ENCODE data around the gene LRP1. TPM values are rescaled to one million over a fixed set of nuclear protein-coding genes. Genes with fewer than 3 reads are reported as not detected.

LRP1 gene
- total RNA-seq, 1 experiment from 2014 or later, result 0.56 TPM

- H4K20me1 ChIP-seq (ENCODE audit: insufficient read depth, low read depth, low read length), result no peaks in the 10 kb centered on the region
- no peak overlapping the region for H3K9ac ChIP-seq (ENCODE audit: low read length)
- H3K27me3 ChIP-seq (ENCODE audit: low read length), result no peaks in the 10 kb centered on the region
- no peak overlapping the region for H3K4me2 ChIP-seq (ENCODE audit: low read depth, low read length, poor library complexity, severe bottlenecking)
- no peak overlapping the region for H2AFZ ChIP-seq (ENCODE audit: low read length)
- H3K79me2 ChIP-seq (ENCODE audit: low read length), result no peaks in the 10 kb centered on the region
- no peaks in the 10 kb centered on the region for H3K36me3 ChIP-seq (ENCODE audit: insufficient read depth, low read length)
- H3K9me3 ChIP-seq (ENCODE audit: low read length), result no peaks in the 10 kb centered on the region
- H3K4me1 ChIP-seq (ENCODE audit: low read length), result no peaks in the 10 kb centered on the region; the same call in 1 of the 2 replicates
- no peak overlapping the region for H3K27ac ChIP-seq (ENCODE audit: low read length)
- H3K4me3 ChIP-seq (ENCODE audit: low read length), result no peak overlapping the region
- no peak for DNase-seq
- no peaks in the 10 kb centered on the region for H3K9me2 ChIP-seq (replicated peaks; ENCODE audit: insufficient read depth, low read length)
Measured at GRCh38 chr12:57157588-57158173, 29.4 kb downstream of the LRP1 start.

- H3K4me1 ChIP-seq (ENCODE audit: low read length), result no peaks in the 10 kb centered on the region; the same call in 1 of the 2 replicates
- H3K9ac ChIP-seq (ENCODE audit: low read length), result no peak overlapping the region
- no peaks in the 10 kb centered on the region for H3K9me2 ChIP-seq (replicated peaks; ENCODE audit: insufficient read depth, low read length)
- H3K27ac ChIP-seq (ENCODE audit: low read length), result no peak overlapping the region
- no peak for DNase-seq
- H3K4me3 ChIP-seq (ENCODE audit: low read length), result no peak overlapping the region
- no peak overlapping the region for H2AFZ ChIP-seq (ENCODE audit: low read length)
- no peaks in the 10 kb centered on the region for H3K9me3 ChIP-seq (ENCODE audit: low read length)
- no peaks in the 10 kb centered on the region for H4K20me1 ChIP-seq (ENCODE audit: insufficient read depth, low read depth, low read length)
- H3K4me2 ChIP-seq (ENCODE audit: low read depth, low read length, poor library complexity, severe bottlenecking), result no peak overlapping the region
- H3K79me2 ChIP-seq (ENCODE audit: low read length), result no peaks in the 10 kb centered on the region
- H3K36me3 ChIP-seq (ENCODE audit: insufficient read depth, low read length), result no peaks in the 10 kb centered on the region
- H3K27me3 ChIP-seq (ENCODE audit: low read length), result no peaks in the 10 kb centered on the region
Measured at GRCh38 chr12:57158186-57158585, 29.9 kb downstream of the LRP1 start.

DNA sequence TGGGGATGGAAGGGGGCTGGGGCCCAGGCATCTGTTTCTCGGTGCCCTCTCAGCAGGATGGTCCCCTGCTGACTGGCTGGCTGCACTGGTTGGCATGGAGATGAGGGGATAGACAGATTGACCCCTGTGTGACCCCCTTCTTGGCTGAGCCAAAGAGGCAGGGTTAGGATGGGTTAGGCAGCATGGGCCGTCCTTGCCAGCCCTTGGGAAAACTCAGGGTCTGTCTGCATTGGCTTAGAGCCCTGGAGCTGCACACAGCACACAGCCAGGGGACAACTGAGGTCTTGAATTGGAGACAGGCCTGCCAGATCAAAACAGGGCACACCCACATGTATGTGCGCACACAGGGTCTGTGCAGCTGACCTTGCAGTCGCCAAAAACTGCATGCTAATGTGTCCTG lies 30.4 kb downstream of the LRP1 start:
- no peak overlapping the region for H3K27ac ChIP-seq (ENCODE audit: low read length)
- H4K20me1 ChIP-seq (ENCODE audit: insufficient read depth, low read depth, low read length), result no peaks in the 10 kb centered on the region
- no peak overlapping the region for H3K4me3 ChIP-seq (ENCODE audit: low read length)
- H3K79me2 ChIP-seq (ENCODE audit: low read length), result no peaks in the 10 kb centered on the region
- H3K9me2 ChIP-seq (replicated peaks; ENCODE audit: insufficient read depth, low read length), result no peaks in the 10 kb centered on the region
- no peaks in the 10 kb centered on the region for H3K36me3 ChIP-seq (ENCODE audit: insufficient read depth, low read length)
- H3K9me3 ChIP-seq (ENCODE audit: low read length), result no peaks in the 10 kb centered on the region
- DNase-seq, result no peak
- no peak overlapping the region for H3K4me2 ChIP-seq (ENCODE audit: low read depth, low read length, poor library complexity, severe bottlenecking)
- no peak overlapping the region for H2AFZ ChIP-seq (ENCODE audit: low read length)
- H3K4me1 ChIP-seq (ENCODE audit: low read length), result no peaks in the 10 kb centered on the region; the same call in 1 of the 2 replicates
- H3K27me3 ChIP-seq (ENCODE audit: low read length), result no peaks in the 10 kb centered on the region
- no peak overlapping the region for H3K9ac ChIP-seq (ENCODE audit: low read length)

- no peaks in the 10 kb centered on the region for H3K36me3 ChIP-seq (ENCODE audit: insufficient read depth, low read length)
- H3K9me3 ChIP-seq (ENCODE audit: low read length), result no peaks in the 10 kb centered on the region
- no peaks in the 10 kb centered on the region for H4K20me1 ChIP-seq (ENCODE audit: insufficient read depth, low read depth, low read length)
- no peak for DNase-seq
- no peaks in the 10 kb centered on the region for H3K79me2 ChIP-seq (ENCODE audit: low read length)
- no peak overlapping the region for H3K9ac ChIP-seq (ENCODE audit: low read length)
- no peaks in the 10 kb centered on the region for H3K9me2 ChIP-seq (replicated peaks; ENCODE audit: insufficient read depth, low read length)
- no peaks in the 10 kb centered on the region for H3K27me3 ChIP-seq (ENCODE audit: low read length)
- no peak overlapping the region for H3K4me2 ChIP-seq (ENCODE audit: low read depth, low read length, poor library complexity, severe bottlenecking)
- no peak overlapping the region for H3K27ac ChIP-seq (ENCODE audit: low read length)
- H3K4me3 ChIP-seq (ENCODE audit: low read length), result no peak overlapping the region
- no peaks in the 10 kb centered on the region; the same call in 1 of the 2 replicates for H3K4me1 ChIP-seq (ENCODE audit: low read length)
- no peak overlapping the region for H2AFZ ChIP-seq (ENCODE audit: low read length)
Measured at GRCh38 chr12:57159311-57159710, 31.0 kb downstream of the LRP1 start.

DNA sequence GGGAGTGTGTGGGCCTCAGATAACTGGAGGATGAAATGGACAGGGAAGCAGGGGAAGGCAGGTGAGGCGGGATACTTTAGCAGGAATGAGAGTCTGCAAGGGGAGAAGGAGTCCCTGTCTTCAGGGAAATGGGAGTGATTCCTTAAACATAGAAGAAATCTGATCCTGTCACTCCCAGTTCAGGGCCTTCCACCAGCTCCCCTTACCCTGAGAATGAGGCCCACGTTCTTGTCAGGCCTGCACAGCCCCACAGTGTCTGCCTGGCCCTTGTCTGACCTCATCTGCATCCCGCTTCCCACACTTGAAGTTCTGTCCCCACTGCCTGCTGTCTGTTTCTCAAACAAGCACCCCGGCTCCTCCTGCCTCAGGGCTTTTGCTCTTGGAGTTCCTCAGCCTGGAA lies 31.8 kb downstream of the LRP1 start:
- no peaks in the 10 kb centered on the region for H3K4me1 ChIP-seq (ENCODE audit: low read length)
- no peak overlapping the region for H2AFZ ChIP-seq (ENCODE audit: low read length)
- no peak overlapping the region for H3K4me2 ChIP-seq (ENCODE audit: low read depth, low read length, poor library complexity, severe bottlenecking)
- no peak overlapping the region for H3K27ac ChIP-seq (ENCODE audit: low read length)
- no peaks in the 10 kb centered on the region for H3K9me2 ChIP-seq (replicated peaks; ENCODE audit: insufficient read depth, low read length)
- H3K9ac ChIP-seq (ENCODE audit: low read length), result no peak overlapping the region
- H3K36me3 ChIP-seq (ENCODE audit: insufficient read depth, low read length), result no peaks in the 10 kb centered on the region
- no peaks in the 10 kb centered on the region for H3K79me2 ChIP-seq (ENCODE audit: low read length)
- DNase-seq, result no peak
- H3K9me3 ChIP-seq (ENCODE audit: low read length), result no peaks in the 10 kb centered on the region
- H3K27me3 ChIP-seq (ENCODE audit: low read length), result no peaks in the 10 kb centered on the region
- H4K20me1 ChIP-seq (ENCODE audit: insufficient read depth, low read depth, low read length), result no peaks in the 10 kb centered on the region
- H3K4me3 ChIP-seq (ENCODE audit: low read length), result no peak overlapping the region

DNA sequence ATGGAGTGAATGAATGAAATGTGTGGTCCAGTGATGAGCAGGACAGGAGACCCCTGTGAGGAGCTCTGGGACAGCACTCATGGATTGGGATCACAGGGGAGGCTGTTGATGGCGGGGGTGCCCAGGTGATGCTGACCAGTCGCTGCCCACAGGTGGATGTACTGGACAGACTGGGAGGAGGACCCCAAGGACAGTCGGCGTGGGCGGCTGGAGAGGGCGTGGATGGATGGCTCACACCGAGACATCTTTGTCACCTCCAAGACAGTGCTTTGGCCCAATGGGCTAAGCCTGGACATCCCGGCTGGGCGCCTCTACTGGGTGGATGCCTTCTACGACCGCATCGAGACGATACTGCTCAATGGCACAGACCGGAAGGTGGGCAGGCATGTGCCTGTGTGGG lies 32.5 kb downstream of the LRP1 start:
- no peaks in the 10 kb centered on the region for H3K4me1 ChIP-seq (ENCODE audit: low read length)
- no peaks in the 10 kb centered on the region for H3K79me2 ChIP-seq (ENCODE audit: low read length)
- H3K36me3 ChIP-seq (ENCODE audit: insufficient read depth, low read length), result no peaks in the 10 kb centered on the region
- no peak overlapping the region for H3K4me3 ChIP-seq (ENCODE audit: low read length)
- no peak overlapping the region for H3K9ac ChIP-seq (ENCODE audit: low read length)
- H3K9me2 ChIP-seq (replicated peaks; ENCODE audit: insufficient read depth, low read length), result no peaks in the 10 kb centered on the region
- no peak for DNase-seq
- H2AFZ ChIP-seq (ENCODE audit: low read length), result no peak overlapping the region
- no peaks in the 10 kb centered on the region for H4K20me1 ChIP-seq (ENCODE audit: insufficient read depth, low read depth, low read length)
- no peak overlapping the region for H3K27ac ChIP-seq (ENCODE audit: low read length)
- H3K9me3 ChIP-seq (ENCODE audit: low read length), result no peaks in the 10 kb centered on the region
- H3K4me2 ChIP-seq (ENCODE audit: low read depth, low read length, poor library complexity, severe bottlenecking), result no peak overlapping the region
- H3K27me3 ChIP-seq (ENCODE audit: low read length), result no peaks in the 10 kb centered on the region

DNA sequence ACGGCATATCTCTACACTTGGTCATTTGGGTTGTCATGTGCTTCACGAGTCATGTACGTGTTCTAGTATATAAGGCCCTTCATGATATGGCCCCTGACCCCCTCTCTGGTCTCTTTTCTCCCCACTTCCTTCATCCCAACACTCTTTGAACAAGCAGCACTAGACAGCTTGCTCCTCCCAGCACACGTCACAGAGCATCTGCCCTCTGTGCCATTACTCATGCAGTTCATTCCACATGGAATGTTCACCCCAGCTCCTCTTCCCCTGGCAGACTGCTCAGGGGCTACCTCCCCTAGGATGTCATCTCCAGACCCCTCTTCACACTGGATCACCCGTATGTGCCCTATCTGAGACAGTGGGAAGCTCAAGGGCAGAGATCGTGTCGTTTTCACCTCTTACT lies 33.2 kb downstream of the LRP1 start:
- Histone ChIP-seq H3K4me3 (ENCODE audit: low read length) (no peak overlapping the region), H3K4me2 (ENCODE audit: low read depth, low read length, poor library complexity, severe bottlenecking) (no peak overlapping the region), H3K79me2 (ENCODE audit: low read length) (no peaks in the 10 kb centered on the region), H3K9ac (ENCODE audit: low read length) (no peak overlapping the region), H2AFZ (ENCODE audit: low read length) (no peak overlapping the region), H3K27ac (ENCODE audit: low read length) (no peak overlapping the region), H3K9me2 (replicated peaks; ENCODE audit: insufficient read depth, low read length) (no peaks in the 10 kb centered on the region), H3K4me1 (ENCODE audit: low read length) (no peaks in the 10 kb centered on the region), H4K20me1 (ENCODE audit: insufficient read depth, low read depth, low read length) (no peaks in the 10 kb centered on the region), H3K36me3 (ENCODE audit: insufficient read depth, low read length) (no peaks in the 10 kb centered on the region), H3K9me3 (ENCODE audit: low read length) (no peaks in the 10 kb centered on the region), H3K27me3 (ENCODE audit: low read length) (no peaks in the 10 kb centered on the region)
- no peak for DNase-seq

GRCh38 chr12:57162553-57163125 lies 34.4 kb downstream of the LRP1 start:
- Histone ChIP-seq H3K79me2 (ENCODE audit: low read length) (no peaks in the 10 kb centered on the region), H3K9me2 (replicated peaks; ENCODE audit: insufficient read depth, low read length) (no peaks in the 10 kb centered on the region), H3K27me3 (ENCODE audit: low read length) (no peaks in the 10 kb centered on the region), H3K4me2 (ENCODE audit: low read depth, low read length, poor library complexity, severe bottlenecking) (no peak overlapping the region), H3K27ac (ENCODE audit: low read length) (no peak overlapping the region), H3K36me3 (ENCODE audit: insufficient read depth, low read length) (no peaks in the 10 kb centered on the region), H3K4me3 (ENCODE audit: low read length) (no peak overlapping the region), H2AFZ (ENCODE audit: low read length) (no peak overlapping the region), H3K9ac (ENCODE audit: low read length) (no peak overlapping the region), H3K9me3 (ENCODE audit: low read length) (no peaks in the 10 kb centered on the region), H4K20me1 (ENCODE audit: insufficient read depth, low read depth, low read length) (no peaks in the 10 kb centered on the region), H3K4me1 (ENCODE audit: low read length) (no peaks in the 10 kb centered on the region)
- DNase-seq, result no peak
